ENCODE results near the gene AP1G2. TPM values are rescaled to one million over a fixed set of nuclear protein-coding genes. Genes with fewer than 3 reads are reported as not detected.

Gene AP1G2
- polyA plus RNA-seq, 1 donor (not counting 4 experiments of a cell fraction or from before 2014, with no cell fraction given), result 119 TPM

DNA sequence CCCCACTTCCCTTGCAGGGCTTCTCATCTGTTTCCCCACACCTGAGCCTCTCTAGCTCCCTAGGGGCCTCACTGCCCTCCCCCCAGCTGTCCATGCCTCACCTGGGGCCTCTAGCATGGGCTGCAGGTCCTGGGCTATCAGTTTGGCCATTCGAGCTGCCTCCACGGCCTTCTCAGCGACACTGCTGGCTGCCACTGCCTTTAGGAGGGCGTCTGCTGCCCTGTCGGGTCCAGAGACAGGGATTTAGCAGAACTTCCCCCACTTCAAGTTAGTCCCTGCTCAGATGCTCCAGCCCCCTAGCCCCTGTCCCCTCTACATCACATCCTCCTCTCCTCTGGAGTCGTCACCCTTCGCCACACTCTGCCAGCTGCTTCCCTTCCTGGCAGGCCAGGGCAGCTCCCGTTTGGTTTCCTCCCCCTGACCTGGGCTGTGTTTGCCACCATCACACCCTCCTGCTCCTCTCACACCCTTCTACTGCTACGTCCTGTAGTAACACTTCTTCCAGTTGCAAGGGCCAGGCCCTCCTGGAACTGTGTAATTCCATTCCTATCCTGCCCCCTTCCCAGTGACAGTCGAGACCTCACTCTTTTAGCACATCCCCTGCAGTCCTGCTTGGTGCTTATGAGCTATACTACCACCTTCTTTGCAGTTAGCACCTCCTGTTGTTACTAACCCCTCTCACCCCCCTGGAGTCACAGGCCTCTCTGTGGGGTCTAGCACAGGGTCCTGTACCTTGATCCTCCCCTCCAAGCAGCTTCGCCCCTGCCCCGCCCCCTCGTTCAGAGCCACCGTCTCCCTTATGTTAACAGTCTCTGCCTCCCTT, 4.3 kb upstream of the AP1G2 start:
- Histone ChIP-seq H3K9ac (ENCODE audit: control insufficient read depth, extremely low read depth, insufficient read depth, low read length) (no peak overlapping the region), H3K4me3 (ENCODE audit: control insufficient read depth in 2 of 3, extremely low read depth in 1 of 3, insufficient read depth in 2 of 3, low read depth in 1 of 3, low read length in 3 of 3) (no peak overlapping the region), H3K4me2 (ENCODE audit: control insufficient read depth, extremely low read depth, insufficient read depth, low read depth, low read length) (no peak overlapping the region), H3K27me3 (ENCODE audit: control insufficient read depth, extremely low read depth, insufficient read depth, low read length) (peaks cover 21% of the 10 kb centered on the region), H3K27ac (ENCODE audit: control insufficient read depth, insufficient read depth, low read length) (no peak overlapping the region), H3K36me3 (ENCODE audit: control insufficient read depth in 2 of 2, extremely low read depth in 1 of 2, insufficient read depth in 2 of 2, low read length in 2 of 2) (no peaks in the 10 kb centered on the region), H4K20me1 (ENCODE audit: control insufficient read depth, extremely low read depth, insufficient read depth, low read length) (no peaks in the 10 kb centered on the region), H3K4me1 (ENCODE audit: control insufficient read depth, extremely low read depth, insufficient read depth, low read length) (peaks cover 19% of the 10 kb centered on the region), H3K9me1 (ENCODE audit: control insufficient read depth, extremely low read depth, insufficient read depth, low read length) (no peaks in the 10 kb centered on the region), H3K9me3 (ENCODE audit: control insufficient read depth, low read depth, low read length) (no peaks in the 10 kb centered on the region), H3K79me2 (ENCODE audit: control insufficient read depth, insufficient read depth, low read length) (peaks cover 3% of the 10 kb centered on the region), H2AFZ (ENCODE audit: control insufficient read depth, low read length) (peak overlapping the region; percentile 73)
- no peak for TF ChIP-seq EZH2 (IDR thresholded peaks at IDR 0.05; ENCODE audit: low read length)
- TF ChIP-seq, protein P1, sequence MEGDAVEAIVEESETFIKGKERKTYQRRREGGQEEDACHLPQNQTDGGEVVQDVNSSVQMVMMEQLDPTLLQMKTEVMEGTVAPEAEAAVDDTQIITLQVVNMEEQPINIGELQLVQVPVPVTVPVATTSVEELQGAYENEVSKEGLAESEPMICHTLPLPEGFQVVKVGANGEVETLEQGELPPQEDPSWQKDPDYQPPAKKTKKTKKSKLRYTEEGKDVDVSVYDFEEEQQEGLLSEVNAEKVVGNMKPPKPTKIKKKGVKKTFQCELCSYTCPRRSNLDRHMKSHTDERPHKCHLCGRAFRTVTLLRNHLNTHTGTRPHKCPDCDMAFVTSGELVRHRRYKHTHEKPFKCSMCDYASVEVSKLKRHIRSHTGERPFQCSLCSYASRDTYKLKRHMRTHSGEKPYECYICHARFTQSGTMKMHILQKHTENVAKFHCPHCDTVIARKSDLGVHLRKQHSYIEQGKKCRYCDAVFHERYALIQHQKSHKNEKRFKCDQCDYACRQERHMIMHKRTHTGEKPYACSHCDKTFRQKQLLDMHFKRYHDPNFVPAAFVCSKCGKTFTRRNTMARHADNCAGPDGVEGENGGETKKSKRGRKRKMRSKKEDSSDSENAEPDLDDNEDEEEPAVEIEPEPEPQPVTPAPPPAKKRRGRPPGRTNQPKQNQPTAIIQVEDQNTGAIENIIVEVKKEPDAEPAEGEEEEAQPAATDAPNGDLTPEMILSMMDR (optimal IDR thresholded peaks at IDR 0.05 in 1 of 3, IDR thresholded peaks at IDR 0.05 in 1 of 3, conservative IDR thresholded peaks at IDR 0.05 in 1 of 3; ENCODE audit: extremely low read depth in 1 of 3, insufficient read depth in 2 of 3, low read length in 3 of 3), result no peak
- dilution Hi-C loops (cut with MboI; ENCODE audit: extremely low pct_ligation_motif_present, low sequenced_read_pairs), result no loop called here
- FAIRE-seq (no peak), DNase-seq (ENCODE audit: low read depth, low spot score) (no peak)

DNA sequence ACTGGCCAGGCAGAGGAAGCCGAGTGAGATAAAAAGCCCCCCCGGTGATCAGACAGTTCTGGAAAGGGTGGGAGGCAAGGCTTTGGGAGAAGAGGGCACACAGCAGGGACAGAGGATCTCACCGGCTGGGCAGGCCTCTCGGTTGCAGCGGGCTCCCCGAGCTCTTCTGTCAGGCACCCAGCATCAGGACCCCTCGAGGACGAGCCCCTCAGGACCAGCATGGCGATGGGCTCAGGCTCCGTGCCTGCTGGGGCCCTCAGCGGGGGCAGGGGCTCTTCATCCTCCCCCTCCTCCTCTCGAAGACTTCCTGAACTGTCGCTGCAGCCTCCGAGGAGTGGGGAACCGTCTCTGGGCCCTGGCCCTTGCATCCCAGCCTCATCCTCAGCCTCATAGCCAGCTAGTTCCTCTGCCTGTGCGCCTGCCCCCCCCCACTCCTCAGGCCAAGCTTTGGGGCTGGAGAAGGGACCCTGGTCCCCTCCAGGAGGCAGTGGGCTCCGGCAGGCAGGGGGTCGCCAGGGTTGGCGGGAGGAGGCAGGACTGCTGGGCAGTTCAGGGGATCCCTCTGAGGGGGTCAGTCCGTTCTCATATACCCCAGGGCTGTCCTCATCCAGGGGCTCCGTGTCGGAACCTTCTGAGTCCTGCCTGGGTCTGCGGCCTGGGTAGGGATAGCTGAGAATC, 3.4 kb upstream of the AP1G2 start:
- Histone ChIP-seq H4K20me1 (ENCODE audit: control insufficient read depth, extremely low read depth, insufficient read depth, low read length) (no peaks in the 10 kb centered on the region), H3K79me2 (ENCODE audit: control insufficient read depth, insufficient read depth, low read length) (peaks cover 12% of the 10 kb centered on the region), H3K4me1 (ENCODE audit: control insufficient read depth, extremely low read depth, insufficient read depth, low read length) (peaks cover 26% of the 10 kb centered on the region), H3K27ac (ENCODE audit: control insufficient read depth, insufficient read depth, low read length) (no peak overlapping the region), H3K4me2 (ENCODE audit: control insufficient read depth, extremely low read depth, insufficient read depth, low read depth, low read length) (no peak overlapping the region), H3K9ac (ENCODE audit: control insufficient read depth, extremely low read depth, insufficient read depth, low read length) (no peak overlapping the region), H3K9me3 (ENCODE audit: control insufficient read depth, low read depth, low read length) (no peaks in the 10 kb centered on the region), H3K36me3 (ENCODE audit: control insufficient read depth in 2 of 2, extremely low read depth in 1 of 2, insufficient read depth in 2 of 2, low read length in 2 of 2) (peaks cover 3 to 5% of the 10 kb centered on the region in 2 experiments), H3K4me3 (ENCODE audit: control insufficient read depth in 2 of 3, extremely low read depth in 1 of 3, insufficient read depth in 2 of 3, low read depth in 1 of 3, low read length in 3 of 3) (no peak overlapping the region), H2AFZ (ENCODE audit: control insufficient read depth, low read length) (no peak overlapping the region), H3K27me3 (ENCODE audit: control insufficient read depth, extremely low read depth, insufficient read depth, low read length) (peaks cover 11% of the 10 kb centered on the region), H3K9me1 (ENCODE audit: control insufficient read depth, extremely low read depth, insufficient read depth, low read length) (no peaks in the 10 kb centered on the region)
- DNase-seq (ENCODE audit: low read depth, low spot score) (no peak), FAIRE-seq (no peak)
- dilution Hi-C loops (cut with MboI; ENCODE audit: extremely low pct_ligation_motif_present, low sequenced_read_pairs), result no loop called here
- TF ChIP-seq, protein P1 (optimal IDR thresholded peaks at IDR 0.05 in 1 of 3, IDR thresholded peaks at IDR 0.05 in 1 of 3, conservative IDR thresholded peaks at IDR 0.05 in 1 of 3; ENCODE audit: extremely low read depth in 1 of 3, insufficient read depth in 2 of 3, low read length in 3 of 3), result no peak
- no peak for TF ChIP-seq EZH2 (IDR thresholded peaks at IDR 0.05; ENCODE audit: low read length)

Data from keratinocyte (primary cell).